PC-3 (cell line): ENCODE measurements around the gene UBE2QL1. TPM values are rescaled to one million over a fixed set of nuclear protein-coding genes. Genes with fewer than 3 reads are reported as not detected.

ENCODE experiments used
- ATAC-seq: fragments of 200-7000 bp; cut with Tn5 transposase; 2 replicates; pipeline ENCODE4 v1.9.1; 2020; ENCODE audit warnings: mild to moderate bottlenecking, moderate library complexity
- BruUV-seq: library from RNA; stranded (reverse); fragments of 400-500 nt; replicated peaks from 2 replicates; lab custom pipeline; 2021; lab: Mats Ljungman, UMichigan
- CTCF ChIA-PET: fragments of 300-600 bp; sonication (Branson Sonifier 250); formaldehyde crosslinking; loops from one replicate; lab custom pipeline; 2022; ENCODE audit warnings: antibody characterized with exemption; lab: Charles Lee
- POLR2A ChIA-PET: fragments of 300-600 bp; sonication (Branson Sonifier 250); formaldehyde crosslinking; loops from one replicate; lab custom pipeline; 2022; ENCODE audit warnings: antibody characterized with exemption; ENCODE audit not compliant: unreplicated experiment; lab: Charles Lee
- DNase-seq: peaks from one replicate; pipeline ENCODE4 v3.0.0-alpha.2; 2015
- H2AFZ ChIP-seq: fragments of 300-600 bp; sonication (generic); 2 replicates; pipeline ENCODE4 v1.6.0; 2016; ENCODE audit warnings: antibody characterized with exemption, low read length
- H3F3A ChIP-seq: fragments of 300-600 bp; sonication (generic); one replicate; pipeline ENCODE4 v1.6.0; 2017; ENCODE audit warnings: antibody characterized with exemption, low read length, control low read depth, mild to moderate bottlenecking; ENCODE audit not compliant: unreplicated experiment
- H3K27ac ChIP-seq: fragments of 300-600 bp; sonication (generic); 2 replicates; pipeline ENCODE4 v1.5.1; 2016; ENCODE audit warnings: mild to moderate bottlenecking, low read length
- H3K27me3 ChIP-seq: fragments of 300-600 bp; sonication (generic); 2 replicates; pipeline ENCODE4 v1.6.1; 2016; ENCODE audit warnings: low read length, mixed read lengths
- H3K36me3 ChIP-seq: fragments of 300-600 bp; sonication (generic); 2 replicates; pipeline ENCODE4 v1.6.1; 2016; ENCODE audit warnings: low read depth, mixed run types, low read length, mixed read lengths
- H3K4me1 ChIP-seq: fragments of 300-600 bp; sonication (generic); 2 replicates; pipeline ENCODE4 v1.5.1; 2016; ENCODE audit warnings: low read length; ENCODE audit not compliant: insufficient read depth
- H3K4me2 ChIP-seq: fragments of 300-600 bp; sonication (generic); 2 replicates; pipeline ENCODE4 v1.6.0; 2016; ENCODE audit warnings: low read length
- H3K4me3 ChIP-seq: fragments of 300-600 bp; sonication (generic); 2 replicates; pipeline ENCODE4 v1.5.1; 2016; ENCODE audit warnings: mild to moderate bottlenecking, low read length, mixed read lengths
- H3K79me2 ChIP-seq: fragments of 300-600 bp; sonication (generic); 2 replicates; pipeline ENCODE4 v1.6.1; 2017; ENCODE audit warnings: low read length, mixed read lengths
- H3K9ac ChIP-seq: fragments of 300-600 bp; sonication (generic); 2 replicates; pipeline ENCODE4 v1.6.0; 2016; ENCODE audit warnings: mild to moderate bottlenecking, low read length
- H3K9me2 ChIP-seq: fragments of 300-600 bp; sonication (generic); replicated peaks from 2 replicates; pipeline ENCODE4 v1.6.1; 2016; ENCODE audit warnings: mixed run types, low read length, mixed read lengths
- H3K9me3 ChIP-seq: fragments of 300-600 bp; sonication (generic); 2 replicates; pipeline ENCODE4 v1.6.1; 2016; ENCODE audit warnings: low read length, mixed read lengths
- H4K20me1 ChIP-seq: fragments of 300-600 bp; sonication (generic); 2 replicates; pipeline ENCODE4 v1.6.1; 2016; ENCODE audit warnings: low read length, mixed read lengths
- CTCF ChIP-seq: fragments of 300-600 bp; sonication (generic); conservative IDR thresholded peaks from 2 replicates; pipeline ENCODE4 v1.5.1; 2017; ENCODE audit warnings: antibody characterized with exemption, low read depth, mild to moderate bottlenecking, low read length
- EZH2 ChIP-seq: fragments of 300-600 bp; sonication (generic); IDR thresholded peaks from one replicate; pipeline ENCODE4 v1.6.1; 2017; ENCODE audit warnings: antibody characterized with exemption, mild to moderate bottlenecking, low read length; ENCODE audit not compliant: unreplicated experiment
- EZH2phosphoT487 ChIP-seq: fragments of 300-600 bp; sonication (generic); IDR thresholded peaks from 2 replicates; pipeline ENCODE4 v1.6.1; 2018; ENCODE audit warnings: mild to moderate bottlenecking, antibody characterized with exemption, low read length, borderline replicate concordance
- intact Hi-C: fragments of 100-400 bp; cut with micrococcal nuclease; formaldehyde crosslinking; loops from 2 replicates; pipeline ENCODE4 v1.9.0; 2023
- total RNA-seq: library from RNA; depleted of rRNA; stranded (reverse); fragments of >200 nt; gene quantifications from 2 replicates; pipeline ENCODE4 v1.2.3, GENCODE V29; 2014

The UBE2QL1 gene
- total RNA-seq, 1 experiment from 2014 or later: 8.8 TPM

GRCh38 chr5:6423327-6424109 is 25.1 kb upstream of the UBE2QL1 start:
- POLR2A ChIA-PET: no interaction called here

DNA sequence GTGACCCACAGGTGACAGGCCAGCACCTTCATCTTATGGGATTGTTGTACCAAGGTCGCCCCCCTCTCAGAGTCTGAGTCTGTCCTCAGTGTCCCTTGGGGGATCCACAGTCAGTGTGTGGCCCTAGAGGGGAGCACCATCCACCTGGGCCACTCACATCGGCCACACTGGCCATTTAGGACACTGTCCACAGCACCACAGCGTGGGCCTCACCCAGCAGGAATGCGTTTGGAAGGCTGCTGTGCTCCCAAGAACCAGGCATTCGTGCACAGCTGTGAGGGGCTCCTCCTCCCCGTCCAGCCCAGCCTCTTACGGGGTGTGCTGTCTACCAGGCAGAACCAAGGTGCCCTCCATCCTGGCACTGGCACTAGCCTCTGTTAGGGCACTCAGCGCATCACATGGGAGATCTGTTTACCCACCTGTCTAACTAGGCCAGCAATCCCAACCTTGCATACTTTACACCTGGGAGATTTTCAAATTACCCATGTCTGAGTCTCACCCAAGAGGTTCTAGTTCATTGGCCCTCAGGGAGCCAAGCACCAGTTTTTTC is 24.5 kb upstream of the UBE2QL1 start:
- H3K9ac ChIP-seq: no peak overlapping the region
- BruUV-seq: no TSS peak
- 0 out of 2 replicates have a peak overlapping the region, but pooled peaks have one; percentile 64 for H2AFZ ChIP-seq
- no peak overlapping the region for H3K4me3 ChIP-seq
- no peaks in the 10 kb centered on the region for H3K9me2 ChIP-seq
- H3K27me3 ChIP-seq: no peaks in the 10 kb centered on the region
- no peaks in the 10 kb centered on the region for H4K20me1 ChIP-seq
- H3K4me2 ChIP-seq: peak overlapping the region; percentile 41
- H3K9me3 ChIP-seq: no peaks in the 10 kb centered on the region
- TF ChIP-seq CTCF: no peak
- TF ChIP-seq EZH2phosphoT487: no peak
- TF ChIP-seq EZH2: no peak
- DNase-seq (no peak), ATAC-seq (no peak)
- ChIA-PET POLR2A (no interaction called here), CTCF (no interaction called here)
- peaks cover 55% of the 10 kb centered on the region for H3K4me1 ChIP-seq
- no peaks in the 10 kb centered on the region for H3K36me3 ChIP-seq
- H3F3A ChIP-seq: no peaks in the 10 kb centered on the region
- intact Hi-C loops: no loop called here
- H3K79me2 ChIP-seq: no peaks in the 10 kb centered on the region
- H3K27ac ChIP-seq: peak overlapping the region; percentile 77

More at GRCh38 chr5:6423327-6424109, 25.1 kb upstream of the UBE2QL1 start:
- DNase-seq (peak; percentile 85), ATAC-seq (peak; percentile 44)
- peaks cover 61% of the 10 kb centered on the region for H3K4me1 ChIP-seq
- no peaks in the 10 kb centered on the region for H4K20me1 ChIP-seq
- peak overlapping the region; percentile 14; the same call in 1 of the 2 replicates for H3K9ac ChIP-seq
- CTCF ChIA-PET: no interaction called here
- TF ChIP-seq CTCF: 0 out of 2 replicates have a peak, but pooled peaks have one; percentile 25
- no peak for TF ChIP-seq EZH2phosphoT487
- no peaks in the 10 kb centered on the region for H3K27me3 ChIP-seq
- peak overlapping the region; percentile 41 for H3K4me2 ChIP-seq
- peak overlapping the region; percentile 77 for H3K27ac ChIP-seq
- H3K79me2 ChIP-seq: no peaks in the 10 kb centered on the region
- no peaks in the 10 kb centered on the region for H3K9me3 ChIP-seq
- TSS peak; percentile 54 for BruUV-seq
- intact Hi-C loops: no loop called here
- no peaks in the 10 kb centered on the region for H3K36me3 ChIP-seq
- no peaks in the 10 kb centered on the region for H3F3A ChIP-seq
- no peaks in the 10 kb centered on the region for H3K9me2 ChIP-seq
- no peak overlapping the region for H3K4me3 ChIP-seq
- peak overlapping the region; percentile 64 for H2AFZ ChIP-seq

DNA sequence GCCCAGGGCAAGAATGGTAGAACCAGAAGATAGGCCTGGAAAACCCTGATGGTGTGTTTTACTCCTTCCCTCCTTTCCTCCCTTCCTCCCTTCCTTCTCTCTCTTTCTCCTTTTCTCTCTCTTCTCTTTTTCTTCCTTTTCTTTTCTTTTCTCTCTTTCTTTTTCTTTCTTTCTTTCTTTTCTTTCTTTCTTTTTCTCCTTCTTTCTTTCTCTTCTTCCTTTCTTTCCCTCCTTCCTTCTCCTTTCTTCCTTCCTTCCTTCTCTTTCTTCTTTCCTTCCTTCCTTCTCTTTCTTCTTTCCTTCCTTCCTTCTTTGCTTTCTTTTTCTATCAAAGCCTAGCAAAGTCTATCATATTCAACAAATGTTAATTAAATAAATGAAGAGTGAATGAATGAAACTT is 24.0 kb upstream of the UBE2QL1 start:
- H3K79me2 ChIP-seq: no peaks in the 10 kb centered on the region
- no peak overlapping the region for H3K4me2 ChIP-seq
- H3K4me3 ChIP-seq: no peak overlapping the region
- ATAC-seq (no peak), DNase-seq (no peak)
- no peaks in the 10 kb centered on the region for H3K36me3 ChIP-seq
- H3K4me1 ChIP-seq: peaks cover 49% of the 10 kb centered on the region
- POLR2A ChIA-PET: no interaction called here
- CTCF ChIA-PET: no interaction called here
- no peaks in the 10 kb centered on the region for H3F3A ChIP-seq
- H3K27ac ChIP-seq: no peak overlapping the region
- H3K9me2 ChIP-seq: no peaks in the 10 kb centered on the region
- BruUV-seq: no TSS peak
- H2AFZ ChIP-seq: no peak overlapping the region
- TF ChIP-seq EZH2 (no peak), CTCF (no peak), EZH2phosphoT487 (no peak)
- H3K9ac ChIP-seq: no peak overlapping the region
- no peaks in the 10 kb centered on the region for H3K9me3 ChIP-seq
- H4K20me1 ChIP-seq: no peaks in the 10 kb centered on the region
- H3K27me3 ChIP-seq: no peaks in the 10 kb centered on the region
- intact Hi-C loops: no loop called here
